Measurements from ENCODE around the gene SH2D3C. TPM values are rescaled to one million over a fixed set of nuclear protein-coding genes. Genes with fewer than 3 reads are reported as not detected.

The SH2D3C gene
- total and polyA plus RNA-seq, 2 of the 8 experiments (the other 6 are each of a cell fraction or from before 2014, with no cell fraction given), result 6.4 to 8.1 TPM

DNA sequence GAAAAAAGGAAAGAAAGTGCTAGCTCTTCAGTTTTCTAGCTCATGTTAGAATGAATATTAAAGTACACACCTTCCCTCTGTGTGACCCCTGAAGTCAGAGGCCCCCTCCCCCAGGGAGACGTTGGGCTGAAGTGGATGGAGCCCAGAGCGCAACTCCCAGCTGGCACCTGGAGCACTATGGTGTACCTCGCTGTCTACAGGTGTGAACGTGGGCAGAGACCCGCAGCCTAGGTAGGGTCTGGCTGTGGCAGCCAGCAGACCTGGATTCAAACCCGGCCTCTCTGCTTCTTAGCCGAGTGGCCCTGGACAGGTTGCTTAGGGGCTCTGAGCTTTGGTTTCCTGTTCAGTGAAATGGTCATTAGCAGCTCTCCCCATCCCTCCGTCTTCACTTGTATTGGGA is 49.7 kb downstream of the SH2D3C start (continued):
- TF ChIP-seq, protein P1, sequence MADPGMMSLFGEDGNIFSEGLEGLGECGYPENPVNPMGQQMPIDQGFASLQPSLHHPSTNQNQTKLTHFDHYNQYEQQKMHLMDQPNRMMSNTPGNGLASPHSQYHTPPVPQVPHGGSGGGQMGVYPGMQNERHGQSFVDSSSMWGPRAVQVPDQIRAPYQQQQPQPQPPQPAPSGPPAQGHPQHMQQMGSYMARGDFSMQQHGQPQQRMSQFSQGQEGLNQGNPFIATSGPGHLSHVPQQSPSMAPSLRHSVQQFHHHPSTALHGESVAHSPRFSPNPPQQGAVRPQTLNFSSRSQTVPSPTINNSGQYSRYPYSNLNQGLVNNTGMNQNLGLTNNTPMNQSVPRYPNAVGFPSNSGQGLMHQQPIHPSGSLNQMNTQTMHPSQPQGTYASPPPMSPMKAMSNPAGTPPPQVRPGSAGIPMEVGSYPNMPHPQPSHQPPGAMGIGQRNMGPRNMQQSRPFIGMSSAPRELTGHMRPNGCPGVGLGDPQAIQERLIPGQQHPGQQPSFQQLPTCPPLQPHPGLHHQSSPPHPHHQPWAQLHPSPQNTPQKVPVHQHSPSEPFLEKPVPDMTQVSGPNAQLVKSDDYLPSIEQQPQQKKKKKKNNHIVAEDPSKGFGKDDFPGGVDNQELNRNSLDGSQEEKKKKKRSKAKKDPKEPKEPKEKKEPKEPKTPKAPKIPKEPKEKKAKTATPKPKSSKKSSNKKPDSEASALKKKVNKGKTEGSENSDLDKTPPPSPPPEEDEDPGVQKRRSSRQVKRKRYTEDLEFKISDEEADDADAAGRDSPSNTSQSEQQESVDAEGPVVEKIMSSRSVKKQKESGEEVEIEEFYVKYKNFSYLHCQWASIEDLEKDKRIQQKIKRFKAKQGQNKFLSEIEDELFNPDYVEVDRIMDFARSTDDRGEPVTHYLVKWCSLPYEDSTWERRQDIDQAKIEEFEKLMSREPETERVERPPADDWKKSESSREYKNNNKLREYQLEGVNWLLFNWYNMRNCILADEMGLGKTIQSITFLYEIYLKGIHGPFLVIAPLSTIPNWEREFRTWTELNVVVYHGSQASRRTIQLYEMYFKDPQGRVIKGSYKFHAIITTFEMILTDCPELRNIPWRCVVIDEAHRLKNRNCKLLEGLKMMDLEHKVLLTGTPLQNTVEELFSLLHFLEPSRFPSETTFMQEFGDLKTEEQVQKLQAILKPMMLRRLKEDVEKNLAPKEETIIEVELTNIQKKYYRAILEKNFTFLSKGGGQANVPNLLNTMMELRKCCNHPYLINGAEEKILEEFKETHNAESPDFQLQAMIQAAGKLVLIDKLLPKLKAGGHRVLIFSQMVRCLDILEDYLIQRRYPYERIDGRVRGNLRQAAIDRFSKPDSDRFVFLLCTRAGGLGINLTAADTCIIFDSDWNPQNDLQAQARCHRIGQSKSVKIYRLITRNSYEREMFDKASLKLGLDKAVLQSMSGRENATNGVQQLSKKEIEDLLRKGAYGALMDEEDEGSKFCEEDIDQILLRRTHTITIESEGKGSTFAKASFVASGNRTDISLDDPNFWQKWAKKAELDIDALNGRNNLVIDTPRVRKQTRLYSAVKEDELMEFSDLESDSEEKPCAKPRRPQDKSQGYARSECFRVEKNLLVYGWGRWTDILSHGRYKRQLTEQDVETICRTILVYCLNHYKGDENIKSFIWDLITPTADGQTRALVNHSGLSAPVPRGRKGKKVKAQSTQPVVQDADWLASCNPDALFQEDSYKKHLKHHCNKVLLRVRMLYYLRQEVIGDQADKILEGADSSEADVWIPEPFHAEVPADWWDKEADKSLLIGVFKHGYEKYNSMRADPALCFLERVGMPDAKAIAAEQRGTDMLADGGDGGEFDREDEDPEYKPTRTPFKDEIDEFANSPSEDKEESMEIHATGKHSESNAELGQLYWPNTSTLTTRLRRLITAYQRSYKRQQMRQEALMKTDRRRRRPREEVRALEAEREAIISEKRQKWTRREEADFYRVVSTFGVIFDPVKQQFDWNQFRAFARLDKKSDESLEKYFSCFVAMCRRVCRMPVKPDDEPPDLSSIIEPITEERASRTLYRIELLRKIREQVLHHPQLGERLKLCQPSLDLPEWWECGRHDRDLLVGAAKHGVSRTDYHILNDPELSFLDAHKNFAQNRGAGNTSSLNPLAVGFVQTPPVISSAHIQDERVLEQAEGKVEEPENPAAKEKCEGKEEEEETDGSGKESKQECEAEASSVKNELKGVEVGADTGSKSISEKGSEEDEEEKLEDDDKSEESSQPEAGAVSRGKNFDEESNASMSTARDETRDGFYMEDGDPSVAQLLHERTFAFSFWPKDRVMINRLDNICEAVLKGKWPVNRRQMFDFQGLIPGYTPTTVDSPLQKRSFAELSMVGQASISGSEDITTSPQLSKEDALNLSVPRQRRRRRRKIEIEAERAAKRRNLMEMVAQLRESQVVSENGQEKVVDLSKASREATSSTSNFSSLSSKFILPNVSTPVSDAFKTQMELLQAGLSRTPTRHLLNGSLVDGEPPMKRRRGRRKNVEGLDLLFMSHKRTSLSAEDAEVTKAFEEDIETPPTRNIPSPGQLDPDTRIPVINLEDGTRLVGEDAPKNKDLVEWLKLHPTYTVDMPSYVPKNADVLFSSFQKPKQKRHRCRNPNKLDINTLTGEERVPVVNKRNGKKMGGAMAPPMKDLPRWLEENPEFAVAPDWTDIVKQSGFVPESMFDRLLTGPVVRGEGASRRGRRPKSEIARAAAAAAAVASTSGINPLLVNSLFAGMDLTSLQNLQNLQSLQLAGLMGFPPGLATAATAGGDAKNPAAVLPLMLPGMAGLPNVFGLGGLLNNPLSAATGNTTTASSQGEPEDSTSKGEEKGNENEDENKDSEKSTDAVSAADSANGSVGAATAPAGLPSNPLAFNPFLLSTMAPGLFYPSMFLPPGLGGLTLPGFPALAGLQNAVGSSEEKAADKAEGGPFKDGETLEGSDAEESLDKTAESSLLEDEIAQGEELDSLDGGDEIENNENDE (IDR thresholded peaks at IDR 0.05; ENCODE audit: insufficient replicate concordance, low read length), result no peak
- TF ChIP-seq HDAC2 (IDR thresholded peaks at IDR 0.05; ENCODE audit: borderline replicate concordance in 1 of 2, low read depth in 2 of 2, low read length in 2 of 2) (no peak), EP300 (IDR thresholded peaks at IDR 0.05; ENCODE audit: borderline replicate concordance in 1 of 2, low read depth in 2 of 2, low read length in 2 of 2) (no peak), SP2 (IDR thresholded peaks at IDR 0.05; ENCODE audit: low read length) (no peak), TAF1 (IDR thresholded peaks at IDR 0.05; ENCODE audit: low read depth, low read length) (no peak), POLR2A (IDR thresholded peaks at IDR 0.05; ENCODE audit: control extremely low read depth in 1 of 2, low read depth in 2 of 2, low read length in 2 of 2) (no peak), CREB1 (IDR thresholded peaks at IDR 0.05) (no peak)
